Pons (tissue), 1 donor: ENCODE measurements around the gene FASN.
"Not testable (repeated sequence)": the region's sequence is repeated elsewhere in the genome, so short reads cannot be mapped to it uniquely, and the experiment has no call there.

Experiments
- DNase-seq: peaks from one replicate; pipeline ENCODE4 v3.0.0-alpha.2; 2016; ENCODE audit warnings: low spot score

Gene FASN

GRCh38 chr17:82041144-82041814, 56.8 kb downstream of the FASN start:
- DNase-seq = no peak

GRCh38 chr17:82039695-82040299, 58.2 kb downstream of the FASN start:
- no peak for DNase-seq

- DNase-seq = not testable (repeated sequence)
These were observed 59.1 kb downstream of the FASN start for GRCh38 chr17:82038796-82039409.

- no peak for DNase-seq
These were observed 60.2 kb downstream of the FASN start for GRCh38 chr17:82037889-82038195.

- DNase-seq = peak; percentile 94
These were observed 60.7 kb downstream of the FASN start, which contains the start of gene DCXR for GRCh38 chr17:82037092-82037888. Gene DCXR, minus strand, starts transcription at chr17:82037697. Its CDS starts 15 bp downstream, at chr17:82037682.

- no peak for DNase-seq
These were observed 61.4 kb downstream of the FASN start for GRCh38 chr17:82036634-82037091.

- no peak for DNase-seq
These were observed 61.9 kb downstream of the FASN start for GRCh38 chr17:82035956-82036633.

GRCh38 chr17:82035488-82035887, 62.5 kb downstream of the FASN start:
- DNase-seq = no peak

- DNase-seq = no peak
These were observed 63.5 kb downstream of the FASN start for GRCh38 chr17:82034371-82035011.

- DNase-seq = no peak
These were observed 64.5 kb downstream of the FASN start for GRCh38 chr17:82033359-82034085.

- no peak for DNase-seq
These were observed 66.0 kb downstream of the FASN start for GRCh38 chr17:82031885-82032627.

- DNase-seq = no peak
These were observed 66.6 kb downstream of the FASN start, which contains the start of gene RAC3 for GRCh38 chr17:82031303-82031884. Gene RAC3, plus strand, starts transcription at chr17:82031678. Its CDS starts 84 bp downstream, at chr17:82031762.

- DNase-seq = peak; percentile 56
These were observed 67.3 kb downstream of the FASN start for GRCh38 chr17:82030470-82031302.

- no peak for DNase-seq
These were observed 68.0 kb downstream of the FASN start for GRCh38 chr17:82029990-82030469.

- no peak for DNase-seq
These were observed 68.6 kb downstream of the FASN start for GRCh38 chr17:82029391-82029790.

- DNase-seq = no peak
These were observed 69.1 kb downstream of the FASN start for GRCh38 chr17:82028966-82029365.
